Measurements from ENCODE around the gene FAM170A. TPM values are rescaled to one million over a fixed set of nuclear protein-coding genes. Genes with fewer than 3 reads are reported as not detected.

FAM170A gene, protein sequence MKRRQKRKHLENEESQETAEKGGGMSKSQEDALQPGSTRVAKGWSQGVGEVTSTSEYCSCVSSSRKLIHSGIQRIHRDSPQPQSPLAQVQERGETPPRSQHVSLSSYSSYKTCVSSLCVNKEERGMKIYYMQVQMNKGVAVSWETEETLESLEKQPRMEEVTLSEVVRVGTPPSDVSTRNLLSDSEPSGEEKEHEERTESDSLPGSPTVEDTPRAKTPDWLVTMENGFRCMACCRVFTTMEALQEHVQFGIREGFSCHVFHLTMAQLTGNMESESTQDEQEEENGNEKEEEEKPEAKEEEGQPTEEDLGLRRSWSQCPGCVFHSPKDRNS
- not detected for total RNA-seq
- under 1 TPM in 1 of 2 donors, not detected in 1; 0.79 TPM for polyA plus RNA-seq
- long read RNA-seq, donor 1: 0 reads
- long read RNA-seq, donor 2: 0 reads

DNA sequence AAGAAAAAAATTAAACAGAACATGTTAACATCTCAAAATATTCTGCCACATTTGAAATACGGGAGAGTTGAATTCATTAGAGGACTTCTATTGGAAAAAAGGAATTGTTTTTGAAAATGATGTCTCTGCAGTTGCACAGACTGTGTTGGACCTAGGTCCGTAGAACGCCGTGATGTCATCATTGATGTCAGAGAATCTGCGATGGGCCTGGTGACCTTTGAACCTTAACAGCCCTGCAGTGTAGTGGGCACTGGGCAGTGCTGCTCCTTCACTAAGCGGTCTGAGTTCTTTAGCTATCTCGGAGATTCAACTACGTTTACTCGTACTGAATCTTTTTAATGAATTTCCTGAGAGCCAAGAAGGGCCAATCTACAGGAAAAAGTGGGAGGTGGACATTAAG, at the start of gene FAM170A:
Gene FAM170A (plus strand): TSS at position 220 of the 400 bp plus-strand sequence. CDS start 211 bp downstream, outside the sequence.
- intact Hi-C loops (cut with DNase I): no loop called here
- ATAC-seq (ENCODE audit: low FRiP score): no peak
- H3K4me1 ChIP-seq (ENCODE audit: control insufficient read depth in 1 of 2, insufficient read depth in 2 of 2, low read length in 2 of 2): no peaks in the 10 kb centered on the region
- DNase-seq: no peak
- H3K27me3 ChIP-seq (ENCODE audit: control insufficient read depth in 1 of 2, insufficient read depth in 2 of 2, low read length in 1 of 2): no peaks in the 10 kb centered on the region
- no peaks in the 10 kb centered on the region for H3K9me3 ChIP-seq (ENCODE audit: control insufficient read depth, low read length)
- no peak within 1 kb of the TSS for H3K4me3 ChIP-seq (ENCODE audit: low read length in 2 of 2)
- WGBS, 2 donors: 93 to 94% methylated on average over 9 of the region's 9 CpGs
- no peaks in the 10 kb centered on the region for H3K36me3 ChIP-seq (ENCODE audit: control insufficient read depth in 1 of 2, insufficient read depth in 2 of 2, low read length in 1 of 2)
- no peak within 1 kb of the TSS for H3K27ac ChIP-seq (ENCODE audit: low read depth in 1 of 2, low read length in 2 of 2)

DNA sequence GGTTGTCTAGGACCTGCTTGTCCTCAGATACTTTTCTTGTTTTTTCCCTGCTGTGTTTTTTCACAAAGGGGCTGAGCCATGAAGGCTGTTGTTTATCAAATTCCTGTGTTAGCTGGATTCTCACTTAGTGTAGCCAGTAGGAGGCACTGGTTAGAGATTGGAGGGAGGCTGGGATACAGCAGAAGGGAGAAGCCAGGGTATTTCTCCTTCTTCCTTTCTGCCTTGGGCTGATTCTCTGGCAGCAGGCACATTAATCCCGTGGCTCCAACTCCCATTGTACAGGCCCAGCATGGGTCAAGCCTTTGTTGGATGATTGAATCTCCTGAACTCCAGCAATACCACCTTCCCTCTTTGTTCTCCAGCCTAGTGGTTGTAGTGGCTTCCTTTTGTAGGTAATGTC, 46.4 kb upstream of the FAM170A start:
- intact Hi-C loops (cut with DNase I): no loop called here
- H3K9me3 ChIP-seq (ENCODE audit: control insufficient read depth, low read length): no peaks in the 10 kb centered on the region
- DNase-seq (no peak), ATAC-seq (ENCODE audit: low FRiP score) (no peak)
- peaks cover 0 to 2% of the 10 kb centered on the region in 2 donors for H3K27me3 ChIP-seq (ENCODE audit: control insufficient read depth in 1 of 2, insufficient read depth in 2 of 2, low read length in 1 of 2)
- H3K4me3 ChIP-seq (ENCODE audit: low read length in 2 of 2): no peak overlapping the region
- no peaks in the 10 kb centered on the region for H3K36me3 ChIP-seq (ENCODE audit: control insufficient read depth in 1 of 2, insufficient read depth in 2 of 2, low read length in 1 of 2)
- no peaks in the 10 kb centered on the region for H3K4me1 ChIP-seq (ENCODE audit: control insufficient read depth in 1 of 2, insufficient read depth in 2 of 2, low read length in 2 of 2)
- 77 to 92% methylated on average over 1 of the region's 1 CpG for WGBS, 2 donors
- H3K27ac ChIP-seq (ENCODE audit: low read depth in 1 of 2, low read length in 2 of 2): no peak overlapping the region

DNA sequence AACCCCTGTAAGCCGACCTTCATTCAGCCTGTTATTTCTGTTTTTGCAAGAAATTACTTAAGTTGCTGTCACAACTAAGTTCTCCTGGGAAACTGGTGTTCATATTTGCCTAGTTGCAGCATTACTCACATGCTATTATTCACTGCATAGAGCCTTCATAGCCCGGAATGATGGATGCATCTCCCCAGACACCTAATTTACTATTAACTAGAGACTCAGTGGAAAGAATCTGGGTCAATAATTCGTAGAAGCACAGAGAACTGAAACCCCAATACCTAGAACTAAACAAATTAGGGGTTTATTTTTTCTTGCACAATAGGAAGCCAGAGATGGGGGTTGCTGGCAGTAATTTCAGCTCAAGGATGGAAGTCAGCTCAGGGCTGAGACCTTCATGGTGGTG, 45.7 kb upstream of the FAM170A start:
- WGBS, 2 donors: 37 to 48% methylated on average over 3 of the region's 3 CpGs
- no peaks in the 10 kb centered on the region for H3K36me3 ChIP-seq (ENCODE audit: control insufficient read depth in 1 of 2, insufficient read depth in 2 of 2, low read length in 1 of 2)
- ATAC-seq (ENCODE audit: low FRiP score): no peak
- no peaks in the 10 kb centered on the region for H3K9me3 ChIP-seq (ENCODE audit: control insufficient read depth, low read length)
- H3K27me3 ChIP-seq (ENCODE audit: control insufficient read depth in 1 of 2, insufficient read depth in 2 of 2, low read length in 1 of 2): peaks cover 0 to 2% of the 10 kb centered on the region in 2 donors
- H3K27ac ChIP-seq (ENCODE audit: low read depth in 1 of 2, low read length in 2 of 2): no peak overlapping the region
- H3K4me1 ChIP-seq (ENCODE audit: control insufficient read depth in 1 of 2, insufficient read depth in 2 of 2, low read length in 2 of 2): no peaks in the 10 kb centered on the region
- intact Hi-C loops (cut with DNase I): no loop called here
- DNase-seq: no peak
- no peak overlapping the region for H3K4me3 ChIP-seq (ENCODE audit: low read length in 2 of 2)

DNA sequence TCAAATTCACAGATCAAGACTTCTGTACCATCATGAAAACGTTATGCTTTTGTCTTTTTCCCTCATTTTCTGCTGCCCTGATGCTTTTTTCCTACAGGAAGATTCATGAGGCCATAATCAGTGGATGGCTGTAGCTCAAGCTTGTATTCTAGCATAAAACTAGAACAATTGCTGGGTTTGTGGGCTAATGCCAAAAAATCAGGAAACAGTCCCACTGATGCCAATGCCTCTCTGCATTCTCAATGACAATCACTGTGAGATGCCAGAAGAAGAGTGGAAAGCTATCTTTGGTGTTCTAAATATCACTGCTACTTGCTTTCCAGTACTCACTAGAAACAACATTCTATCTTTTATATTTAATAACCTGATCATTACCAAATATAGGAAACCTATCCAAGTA, 33.3 kb upstream of the FAM170A start:
- Histone ChIP-seq H3K4me1 (ENCODE audit: control insufficient read depth in 1 of 2, insufficient read depth in 2 of 2, low read length in 2 of 2) (no peaks in the 10 kb centered on the region), H3K4me3 (ENCODE audit: low read length in 2 of 2) (no peak overlapping the region), H3K27me3 (ENCODE audit: control insufficient read depth in 1 of 2, insufficient read depth in 2 of 2, low read length in 1 of 2) (no peaks in the 10 kb centered on the region), H3K36me3 (ENCODE audit: control insufficient read depth in 1 of 2, insufficient read depth in 2 of 2, low read length in 1 of 2) (no peaks in the 10 kb centered on the region), H3K9me3 (ENCODE audit: control insufficient read depth, low read length) (peaks cover 3% of the 10 kb centered on the region), H3K27ac (ENCODE audit: low read depth in 1 of 2, low read length in 2 of 2) (no peak overlapping the region)
- WGBS, 2 donors: 72 to 73% methylated on average over 1 of the region's 1 CpG
- ATAC-seq (ENCODE audit: low FRiP score) (no peak), DNase-seq (no peak)
- intact Hi-C loops (cut with DNase I): no loop called here

DNA sequence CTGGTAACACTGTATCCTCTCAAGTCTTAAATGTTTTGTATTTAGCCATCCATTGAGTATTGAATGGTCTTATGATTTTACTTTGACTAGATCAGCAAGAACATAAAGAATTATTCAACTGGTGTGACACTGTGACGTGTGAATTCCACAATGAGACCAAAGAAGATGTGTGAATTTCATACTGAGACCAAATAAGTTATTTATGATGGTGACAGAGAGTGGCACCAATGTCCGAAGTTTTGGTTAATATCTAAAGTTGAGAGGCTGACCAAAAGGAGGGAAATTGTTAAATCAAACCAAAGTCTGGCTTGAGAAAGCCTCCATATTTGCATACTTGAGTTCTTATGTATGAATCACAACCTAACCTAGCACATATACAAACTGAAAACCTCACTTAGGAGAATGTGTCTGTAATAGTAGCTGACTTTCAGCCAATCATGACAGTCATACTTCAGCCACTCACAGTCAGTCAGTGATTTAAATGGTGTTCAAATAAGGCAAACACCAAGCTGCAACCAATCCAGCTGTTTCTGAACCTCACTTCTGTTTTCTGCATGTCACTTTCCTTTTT, 31.5 kb upstream of the FAM170A start:
- no peaks in the 10 kb centered on the region for H3K9me3 ChIP-seq (ENCODE audit: control insufficient read depth, low read length)
- no peaks in the 10 kb centered on the region for H3K4me1 ChIP-seq (ENCODE audit: control insufficient read depth in 1 of 2, insufficient read depth in 2 of 2, low read length in 2 of 2)
- no peak overlapping the region for H3K4me3 ChIP-seq (ENCODE audit: low read length in 2 of 2)
- DNase-seq (no peak), ATAC-seq (ENCODE audit: low FRiP score) (no peak)
- WGBS, 2 donors: 94 to 96% methylated on average over 2 of the region's 2 CpGs
- no peak overlapping the region for H3K27ac ChIP-seq (ENCODE audit: low read depth in 1 of 2, low read length in 2 of 2)
- no peaks in the 10 kb centered on the region for H3K36me3 ChIP-seq (ENCODE audit: control insufficient read depth in 1 of 2, insufficient read depth in 2 of 2, low read length in 1 of 2)
- intact Hi-C loops (cut with DNase I): no loop called here
- no peaks in the 10 kb centered on the region for H3K27me3 ChIP-seq (ENCODE audit: control insufficient read depth in 1 of 2, insufficient read depth in 2 of 2, low read length in 1 of 2)

DNA sequence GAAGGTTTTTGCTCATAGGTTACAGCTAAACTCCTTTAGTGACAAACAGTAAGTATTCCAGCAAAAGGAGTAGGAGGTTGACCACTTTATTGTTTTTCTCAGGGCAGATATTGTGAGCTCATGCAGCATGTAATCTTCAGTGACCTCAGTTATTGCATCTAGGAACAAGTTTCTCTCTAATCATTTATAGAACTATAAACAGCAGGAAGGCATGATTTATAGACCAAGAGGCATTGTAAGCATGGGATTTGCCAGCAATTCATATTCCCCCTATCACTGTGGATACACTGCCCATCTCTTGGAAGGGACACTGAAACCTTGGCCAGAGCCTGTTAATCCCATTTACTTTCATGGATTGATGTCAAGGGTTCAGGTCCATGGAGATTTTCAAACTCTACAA, 15.4 kb upstream of the FAM170A start:
- Histone ChIP-seq H3K4me1 (ENCODE audit: control insufficient read depth in 1 of 2, insufficient read depth in 2 of 2, low read length in 2 of 2) (no peaks in the 10 kb centered on the region), H3K4me3 (ENCODE audit: low read length in 2 of 2) (no peak overlapping the region), H3K27me3 (ENCODE audit: control insufficient read depth in 1 of 2, insufficient read depth in 2 of 2, low read length in 1 of 2) (no peaks in the 10 kb centered on the region), H3K27ac (ENCODE audit: low read depth in 1 of 2, low read length in 2 of 2) (no peak overlapping the region), H3K9me3 (ENCODE audit: control insufficient read depth, low read length) (no peaks in the 10 kb centered on the region), H3K36me3 (ENCODE audit: control insufficient read depth in 1 of 2, insufficient read depth in 2 of 2, low read length in 1 of 2) (no peaks in the 10 kb centered on the region)
- ATAC-seq (ENCODE audit: low FRiP score): no peak
- intact Hi-C loops (cut with DNase I): no loop called here
- no peak for DNase-seq

DNA sequence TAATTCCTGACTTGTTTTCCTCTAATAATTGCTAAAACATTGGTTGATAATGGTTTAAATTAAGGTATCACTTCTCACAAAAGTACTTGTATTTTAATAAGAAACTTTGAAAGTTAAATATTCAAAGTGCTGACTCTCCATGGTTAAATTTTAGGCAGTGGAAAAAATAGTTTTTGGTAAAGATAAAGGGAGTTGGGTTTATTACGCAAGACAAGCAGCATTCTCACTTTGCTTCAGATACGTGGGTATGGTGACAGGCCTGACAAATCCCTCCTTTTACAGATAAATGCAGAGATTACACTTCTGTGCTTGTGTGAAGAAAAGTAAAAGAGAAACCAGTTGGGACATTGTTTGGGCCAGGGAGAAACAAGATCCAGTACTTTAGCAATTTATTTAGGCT, 14.5 kb upstream of the FAM170A start:
- no peaks in the 10 kb centered on the region for H3K36me3 ChIP-seq (ENCODE audit: control insufficient read depth in 1 of 2, insufficient read depth in 2 of 2, low read length in 1 of 2)
- intact Hi-C loops (cut with DNase I): no loop called here
- no peak overlapping the region for H3K4me3 ChIP-seq (ENCODE audit: low read length in 2 of 2)
- no peak overlapping the region for H3K27ac ChIP-seq (ENCODE audit: low read depth in 1 of 2, low read length in 2 of 2)
- DNase-seq: no peak
- no peak for ATAC-seq (ENCODE audit: low FRiP score)
- no peaks in the 10 kb centered on the region for H3K4me1 ChIP-seq (ENCODE audit: control insufficient read depth in 1 of 2, insufficient read depth in 2 of 2, low read length in 2 of 2)
- H3K27me3 ChIP-seq (ENCODE audit: control insufficient read depth in 1 of 2, insufficient read depth in 2 of 2, low read length in 1 of 2): no peaks in the 10 kb centered on the region
- H3K9me3 ChIP-seq (ENCODE audit: control insufficient read depth, low read length): no peaks in the 10 kb centered on the region
- 53 to 56% methylated on average over 2 of the region's 2 CpGs for WGBS, 2 donors

DNA sequence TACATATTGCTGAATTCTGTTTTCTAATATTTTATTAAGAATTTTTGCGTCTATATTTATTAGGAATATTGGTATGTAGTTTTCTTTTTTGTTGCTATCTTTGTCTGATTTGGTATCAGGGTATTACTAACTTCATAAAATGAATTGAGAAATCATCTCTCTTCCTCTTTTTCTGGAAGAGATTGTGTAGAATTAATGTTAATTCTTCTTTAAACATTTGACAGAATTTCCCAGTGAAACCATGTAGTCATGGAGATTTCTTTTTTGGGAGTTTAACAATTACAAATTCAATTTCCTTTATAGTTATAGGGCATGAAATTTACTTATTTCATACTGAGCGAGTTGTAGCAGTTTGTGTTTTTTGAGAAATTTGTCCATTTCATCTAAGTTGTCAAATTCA, 3.3 kb upstream of the FAM170A start:
- no peaks in the 10 kb centered on the region for H3K27me3 ChIP-seq (ENCODE audit: control insufficient read depth in 1 of 2, insufficient read depth in 2 of 2, low read length in 1 of 2)
- H3K4me3 ChIP-seq (ENCODE audit: low read length in 2 of 2): no peak overlapping the region
- intact Hi-C loops (cut with DNase I): no loop called here
- no peak overlapping the region for H3K27ac ChIP-seq (ENCODE audit: low read depth in 1 of 2, low read length in 2 of 2)
- H3K4me1 ChIP-seq (ENCODE audit: control insufficient read depth in 1 of 2, insufficient read depth in 2 of 2, low read length in 2 of 2): no peaks in the 10 kb centered on the region
- WGBS, 2 donors: 69 to 71% methylated on average over 2 of the region's 2 CpGs
- no peak for ATAC-seq (ENCODE audit: low FRiP score)
- H3K9me3 ChIP-seq (ENCODE audit: control insufficient read depth, low read length): peaks cover 2% of the 10 kb centered on the region
- H3K36me3 ChIP-seq (ENCODE audit: control insufficient read depth in 1 of 2, insufficient read depth in 2 of 2, low read length in 1 of 2): no peaks in the 10 kb centered on the region
- no peak for DNase-seq

DNA sequence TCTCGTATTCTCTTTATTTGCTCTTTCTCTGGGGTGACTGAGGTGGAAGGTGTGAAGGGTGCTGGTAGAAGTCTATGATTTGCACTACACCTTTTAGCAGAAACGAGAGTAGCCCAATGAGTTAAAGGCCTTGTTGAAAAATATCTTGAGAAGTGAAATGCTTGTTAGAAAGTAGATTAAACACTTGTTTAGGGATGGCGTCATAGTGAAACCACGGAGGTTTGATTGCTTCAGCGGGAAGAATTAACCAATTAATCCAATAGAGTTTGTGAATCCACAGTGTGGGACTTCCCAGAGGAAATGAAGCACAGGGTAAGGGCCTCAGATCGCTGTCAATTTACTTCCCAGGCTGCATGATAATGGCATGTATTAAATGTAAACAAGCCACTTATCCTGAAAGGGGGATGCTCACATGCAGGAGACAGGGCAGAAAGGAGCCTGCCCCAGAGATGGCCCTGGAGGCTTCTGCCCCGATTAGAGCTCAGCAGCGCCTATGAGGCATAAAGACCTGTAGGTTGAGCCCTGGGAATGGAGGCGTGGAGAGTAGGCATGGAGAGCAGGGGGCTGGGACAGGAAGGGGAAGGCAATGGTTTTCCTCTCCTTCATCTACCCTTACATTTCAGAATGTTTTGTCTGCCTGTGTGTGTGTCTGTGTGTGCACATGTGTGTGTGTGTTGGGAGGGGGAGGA, 1.5 kb downstream of the FAM170A start:
- Histone ChIP-seq H3K27ac (ENCODE audit: low read depth in 1 of 2, low read length in 2 of 2) (no peak overlapping the region), H3K27me3 (ENCODE audit: control insufficient read depth in 1 of 2, insufficient read depth in 2 of 2, low read length in 1 of 2) (no peaks in the 10 kb centered on the region), H3K9me3 (ENCODE audit: control insufficient read depth, low read length) (no peaks in the 10 kb centered on the region), H3K4me3 (ENCODE audit: low read length in 2 of 2) (no peak overlapping the region), H3K4me1 (ENCODE audit: control insufficient read depth in 1 of 2, insufficient read depth in 2 of 2, low read length in 2 of 2) (no peaks in the 10 kb centered on the region), H3K36me3 (ENCODE audit: control insufficient read depth in 1 of 2, insufficient read depth in 2 of 2, low read length in 1 of 2) (no peaks in the 10 kb centered on the region)
- DNase-seq (no peak), ATAC-seq (ENCODE audit: low FRiP score) (no peak)
- WGBS, 2 donors: 91 to 93% methylated on average over 9 of the region's 9 CpGs
- intact Hi-C loops (cut with DNase I): no loop called here
